ENCODE measurements around the gene SHISA9. TPM values are rescaled to one million over a fixed set of nuclear protein-coding genes. Genes with fewer than 3 reads are reported as not detected.

The SHISA9 gene
- total RNA-seq, 5 donors from 2014 or later (not counting 1 experiment from before 2014, with no cell fraction given), result 0.06 TPM; not detected in 4

DNA sequence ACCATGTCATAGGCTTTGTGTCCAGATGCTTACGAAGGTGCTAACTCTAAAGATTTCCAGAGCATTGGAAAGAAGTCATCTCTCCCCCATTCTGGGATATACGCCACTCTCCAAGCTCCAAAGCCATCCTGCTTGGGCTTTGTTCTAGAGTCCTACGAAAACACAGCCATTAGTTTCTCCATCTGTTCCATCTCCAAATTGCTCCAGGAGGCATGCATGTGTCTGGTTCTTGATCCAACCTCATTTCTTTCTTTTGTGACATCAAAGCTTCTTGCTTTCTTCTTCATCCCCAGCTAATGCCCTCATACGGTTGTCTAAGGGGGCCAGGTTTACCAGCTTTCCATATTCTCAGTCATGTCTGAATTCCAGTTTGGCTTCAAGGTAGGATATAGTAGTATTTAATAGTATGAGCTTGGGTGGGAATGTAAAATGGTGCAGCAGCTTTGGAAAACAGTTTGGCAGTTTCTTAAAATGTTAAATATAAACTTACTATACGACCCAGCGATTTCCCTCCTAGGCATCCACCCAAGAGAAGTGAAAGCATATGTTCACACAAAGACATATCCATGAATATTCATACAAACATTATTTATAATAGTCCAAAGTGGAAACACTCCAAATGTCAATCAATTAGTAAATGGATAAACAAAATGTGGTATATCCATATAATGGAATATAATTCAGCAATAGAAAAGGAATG lies 202.6 kb downstream of the SHISA9 start:
- Mint-ChIP-seq H3K4me1 (no peaks in the 10 kb centered on the region), H3K4me3 (no peak overlapping the region), H3K36me3 (no peaks in the 10 kb centered on the region), H3K27ac (no peak overlapping the region), H3K9me3 (peaks cover 5 to 15% (median 9%) of the 10 kb centered on the region in 3 donors), H3K27me3 (no peaks in the 10 kb centered on the region)
- Histone ChIP-seq H3K36me3 (ENCODE audit: control insufficient read depth in 2 of 2, extremely low read depth in 1 of 2, insufficient read depth in 1 of 2, low read length in 1 of 2) (no peaks in the 10 kb centered on the region), H3K4me3 (ENCODE audit: control insufficient read depth in 1 of 2, extremely low read depth in 1 of 2, low read length in 1 of 2) (no peak overlapping the region), H3K9me3 (no peaks in the 10 kb centered on the region), H3K27me3 (replicated peaks in 1 of 2; ENCODE audit: control insufficient read depth in 2 of 2, extremely low read depth in 1 of 2, insufficient read depth in 2 of 2, low read length in 1 of 2) (no peaks in the 10 kb centered on the region), H3K27ac (ENCODE audit: low read length) (no peak overlapping the region), H3K4me1 (ENCODE audit: control insufficient read depth in 1 of 2, extremely low read depth in 1 of 2, insufficient read depth in 2 of 2, low read length in 2 of 2) (no peaks in the 10 kb centered on the region)
- DNase-seq, result no peak
- CTCF ChIA-PET, result interaction anchor here in 1 of 2 donors (0.6 kb wide), 1 partner anchor 176 kb away, joined by 5 read pairs; no protein-coding TSS in a partner anchor
- WGBS (ENCODE audit: insufficient coverage), result 77% methylated on average over 3 of the region's 6 CpGs
- POLR2A ChIA-PET, result no interaction called here
- no peak for ATAC-seq (replicated peaks in 1 of 4)

- Mint-ChIP-seq H3K36me3 (no peaks in the 10 kb centered on the region), H3K9me3 (peaks cover 5 to 15% (median 9%) of the 10 kb centered on the region in 3 donors), H3K4me3 (no peak overlapping the region), H3K27me3 (no peaks in the 10 kb centered on the region), H3K4me1 (no peaks in the 10 kb centered on the region), H3K27ac (no peak overlapping the region)
- Histone ChIP-seq H3K4me3 (ENCODE audit: control insufficient read depth in 1 of 2, extremely low read depth in 1 of 2, low read length in 1 of 2) (no peak overlapping the region), H3K4me1 (ENCODE audit: control insufficient read depth in 1 of 2, extremely low read depth in 1 of 2, insufficient read depth in 2 of 2, low read length in 2 of 2) (no peaks in the 10 kb centered on the region), H3K27me3 (replicated peaks in 1 of 2; ENCODE audit: control insufficient read depth in 2 of 2, extremely low read depth in 1 of 2, insufficient read depth in 2 of 2, low read length in 1 of 2) (no peaks in the 10 kb centered on the region), H3K36me3 (ENCODE audit: control insufficient read depth in 2 of 2, extremely low read depth in 1 of 2, insufficient read depth in 1 of 2, low read length in 1 of 2) (no peaks in the 10 kb centered on the region), H3K27ac (ENCODE audit: low read length) (no peak overlapping the region), H3K9me3 (no peaks in the 10 kb centered on the region)
- DNase-seq (no peak), ATAC-seq (replicated peaks in 1 of 4) (no peak)
- CTCF ChIA-PET, result no interaction called here
- POLR2A ChIA-PET, result no interaction called here
- no CpG with 5 or more reads among the region's 5 CpGs for WGBS (ENCODE audit: insufficient coverage)
Measured at GRCh38 chr16:13104772-13105171, 203.4 kb downstream of the SHISA9 start.

- WGBS (ENCODE audit: insufficient coverage), result 64% methylated on average over 3 of the region's 5 CpGs
- Histone ChIP-seq H3K27me3 (replicated peaks in 1 of 2; ENCODE audit: control insufficient read depth in 2 of 2, extremely low read depth in 1 of 2, insufficient read depth in 2 of 2, low read length in 1 of 2) (no peaks in the 10 kb centered on the region), H3K27ac (ENCODE audit: low read length) (no peak overlapping the region), H3K9me3 (no peaks in the 10 kb centered on the region), H3K4me3 (ENCODE audit: control insufficient read depth in 1 of 2, extremely low read depth in 1 of 2, low read length in 1 of 2) (no peak overlapping the region), H3K36me3 (ENCODE audit: control insufficient read depth in 2 of 2, extremely low read depth in 1 of 2, insufficient read depth in 1 of 2, low read length in 1 of 2) (no peaks in the 10 kb centered on the region), H3K4me1 (ENCODE audit: control insufficient read depth in 1 of 2, extremely low read depth in 1 of 2, insufficient read depth in 2 of 2, low read length in 2 of 2) (no peaks in the 10 kb centered on the region)
- ChIA-PET CTCF (no interaction called here), POLR2A (no interaction called here)
- ATAC-seq (replicated peaks in 1 of 4) (no peak), DNase-seq (no peak)
- Mint-ChIP-seq H3K27ac (no peak overlapping the region), H3K9me3 (peaks cover 5 to 15% (median 12%) of the 10 kb centered on the region in 3 donors), H3K27me3 (peaks cover 0 to 4% of the 10 kb centered on the region in 2 donors), H3K36me3 (no peaks in the 10 kb centered on the region), H3K4me3 (no peak overlapping the region), H3K4me1 (no peaks in the 10 kb centered on the region)
Measured at GRCh38 chr16:13105427-13105826, 204.0 kb downstream of the SHISA9 start.

GRCh38 chr16:13106464-13106863 lies 205.1 kb downstream of the SHISA9 start:
- no peak overlapping the region for H3K4me3 ChIP-seq (ENCODE audit: control insufficient read depth in 1 of 2, extremely low read depth in 1 of 2, low read length in 1 of 2)
- Mint-ChIP-seq H3K4me3 (no peak overlapping the region), H3K27ac (no peak overlapping the region), H3K4me1 (no peaks in the 10 kb centered on the region), H3K27me3 (peaks cover 0 to 4% of the 10 kb centered on the region in 2 donors), H3K9me3 (peaks cover 5 to 15% (median 13%) of the 10 kb centered on the region in 3 donors), H3K36me3 (no peaks in the 10 kb centered on the region)
- CTCF ChIA-PET, result no interaction called here
- ATAC-seq (replicated peaks in 1 of 4), result no peak
- H3K9me3 ChIP-seq, result no peaks in the 10 kb centered on the region
- no peak for DNase-seq
- H3K27me3 ChIP-seq (replicated peaks in 1 of 2; ENCODE audit: control insufficient read depth in 2 of 2, extremely low read depth in 1 of 2, insufficient read depth in 2 of 2, low read length in 1 of 2), result no peaks in the 10 kb centered on the region
- POLR2A ChIA-PET, result interaction anchor here in 1 of 2 donors (0.6 kb wide), 1 partner anchor 20 kb away, joined by 4 read pairs; no protein-coding TSS in a partner anchor
- H3K27ac ChIP-seq (ENCODE audit: low read length), result no peak overlapping the region
- H3K4me1 ChIP-seq (ENCODE audit: control insufficient read depth in 1 of 2, extremely low read depth in 1 of 2, insufficient read depth in 2 of 2, low read length in 2 of 2), result no peaks in the 10 kb centered on the region
- WGBS (ENCODE audit: insufficient coverage), result no CpG with 5 or more reads among the region's 2 CpGs
- H3K36me3 ChIP-seq (ENCODE audit: control insufficient read depth in 2 of 2, extremely low read depth in 1 of 2, insufficient read depth in 1 of 2, low read length in 1 of 2), result no peaks in the 10 kb centered on the region

DNA sequence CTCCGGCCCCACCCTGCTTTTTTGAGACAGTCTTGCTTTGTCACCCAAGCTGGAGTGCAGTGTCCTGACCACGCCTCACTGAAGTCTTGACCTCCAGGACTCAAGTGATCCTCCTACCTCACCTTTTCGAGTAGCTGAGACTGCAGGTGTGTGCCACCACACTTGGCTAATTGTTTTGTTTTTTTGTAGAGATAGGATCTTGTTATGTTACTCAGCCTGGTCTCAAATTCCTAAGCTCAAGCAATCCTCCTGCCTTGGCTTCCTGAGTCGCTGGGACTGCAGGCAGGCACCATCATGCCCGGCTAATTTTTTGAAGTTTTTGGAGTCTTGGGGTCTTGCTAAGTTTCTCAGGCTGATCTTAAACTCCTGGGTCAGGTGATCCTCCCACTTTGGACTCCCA lies 206.7 kb downstream of the SHISA9 start:
- Mint-ChIP-seq H3K27me3 (peaks cover 0 to 8% of the 10 kb centered on the region in 2 donors), H3K4me1 (no peaks in the 10 kb centered on the region), H3K27ac (no peak overlapping the region), H3K4me3 (no peak overlapping the region), H3K36me3 (no peaks in the 10 kb centered on the region), H3K9me3 (peaks cover 5 to 17% (median 10%) of the 10 kb centered on the region in 3 donors)
- H3K36me3 ChIP-seq (ENCODE audit: control insufficient read depth in 2 of 2, extremely low read depth in 1 of 2, insufficient read depth in 1 of 2, low read length in 1 of 2), result no peaks in the 10 kb centered on the region
- DNase-seq (no peak), ATAC-seq (replicated peaks in 1 of 4) (no peak)
- no peak overlapping the region for H3K27ac ChIP-seq (ENCODE audit: low read length)
- H3K27me3 ChIP-seq (replicated peaks in 1 of 2; ENCODE audit: control insufficient read depth in 2 of 2, extremely low read depth in 1 of 2, insufficient read depth in 2 of 2, low read length in 1 of 2), result no peaks in the 10 kb centered on the region
- ChIA-PET POLR2A (no interaction called here), CTCF (no interaction called here)
- H3K4me3 ChIP-seq (ENCODE audit: control insufficient read depth in 1 of 2, extremely low read depth in 1 of 2, low read length in 1 of 2), result no peak overlapping the region
- H3K9me3 ChIP-seq, result no peaks in the 10 kb centered on the region
- WGBS (ENCODE audit: insufficient coverage), result 64% methylated on average over 2 of the region's 5 CpGs
- no peaks in the 10 kb centered on the region for H3K4me1 ChIP-seq (ENCODE audit: control insufficient read depth in 1 of 2, extremely low read depth in 1 of 2, insufficient read depth in 2 of 2, low read length in 2 of 2)

- Histone ChIP-seq H3K27ac (ENCODE audit: low read length) (no peak overlapping the region), H3K4me1 (ENCODE audit: control insufficient read depth in 1 of 2, extremely low read depth in 1 of 2, insufficient read depth in 2 of 2, low read length in 2 of 2) (no peaks in the 10 kb centered on the region), H3K36me3 (ENCODE audit: control insufficient read depth in 2 of 2, extremely low read depth in 1 of 2, insufficient read depth in 1 of 2, low read length in 1 of 2) (no peaks in the 10 kb centered on the region), H3K27me3 (replicated peaks in 1 of 2; ENCODE audit: control insufficient read depth in 2 of 2, extremely low read depth in 1 of 2, insufficient read depth in 2 of 2, low read length in 1 of 2) (no peaks in the 10 kb centered on the region), H3K9me3 (no peaks in the 10 kb centered on the region), H3K4me3 (ENCODE audit: control insufficient read depth in 1 of 2, extremely low read depth in 1 of 2, low read length in 1 of 2) (no peak overlapping the region)
- Mint-ChIP-seq H3K36me3 (no peaks in the 10 kb centered on the region), H3K27ac (no peak overlapping the region), H3K4me1 (no peaks in the 10 kb centered on the region), H3K9me3 (peaks cover 4 to 15% (median 14%) of the 10 kb centered on the region in 3 donors), H3K27me3 (peaks cover 0 to 8% of the 10 kb centered on the region in 2 donors), H3K4me3 (no peak overlapping the region)
- DNase-seq (no peak), ATAC-seq (replicated peaks in 1 of 4) (no peak)
- ChIA-PET CTCF (interaction anchor here in 1 of 2 donors (0.6 kb wide), 1 partner anchor 569 kb away, joined by 3 read pairs; no protein-coding TSS in a partner anchor), POLR2A (no interaction called here)
- no CpG with 5 or more reads among the region's 1 CpG for WGBS (ENCODE audit: insufficient coverage)
Measured at GRCh38 chr16:13109171-13109570, 207.8 kb downstream of the SHISA9 start.
